Esophagus muscularis mucosa (tissue), 4 donors: Measurements from ENCODE around the gene IL20RA. TPM values are rescaled to one million over a fixed set of nuclear protein-coding genes. Genes with fewer than 3 reads are reported as not detected.

Experiments
- DNase-seq: peaks from one replicate; pipeline ENCODE4 v3.0.0-alpha.2; 2017; ENCODE audit errors: extremely low spot score
- H3K27ac ChIP-seq, 4 donors: fragments of 200-600 bp; sonication (generic); replicated peaks in 1 of 4; 1 replicate in 3 of 4; 2 replicates in 1 of 4; pipeline ENCODE4 v1.5.1; 2016 to 2019; ENCODE audit warnings: mild to moderate bottlenecking in 1 of 4
- H3K27me3 ChIP-seq, 4 donors: fragments of 200-600 bp; sonication (generic); one replicate each; pipeline versions ENCODE4 v1.5.1 to v1.6.0; 2016 to 2019
- H3K36me3 ChIP-seq, 4 donors: fragments of 200-600 bp; sonication (generic); one replicate each; pipeline ENCODE4 v1.5.1; 2016 to 2019
- H3K4me1 ChIP-seq, 4 donors: fragments of 200-600 bp; sonication (generic); one replicate each; pipeline ENCODE4 v1.5.1; 2016 to 2019
- H3K4me3 ChIP-seq, 4 donors: fragments of 200-600 bp; sonication (generic); 1 replicate in 2 of 4; 2 replicates in 2 of 4; pipeline ENCODE4 v1.5.1; 2016 to 2019; ENCODE audit warnings: mild to moderate bottlenecking in 4 of 4, moderate library complexity in 1 of 4
- H3K9me3 ChIP-seq, 4 donors: fragments of 200-600 bp; sonication (generic); 1 replicate in 3 of 4; 2 replicates in 1 of 4; pipeline ENCODE4 v1.5.1; 2016 to 2019
- EP300 ChIP-seq: sonication (generic); formaldehyde crosslinking; IDR thresholded peaks from one replicate; pipeline ENCODE4 v1.6.1; 2017; ENCODE audit warnings: antibody characterized with exemption
- POLR2A ChIP-seq: fragments of 450-650 bp; IDR thresholded peaks from one replicate; pipeline ENCODE4 v1.6.1; 2017; ENCODE audit warnings: antibody characterized with exemption, moderate library complexity, mild to moderate bottlenecking, low read depth
- POLR2AphosphoS5 ChIP-seq, 2 donors: sonication (generic); formaldehyde crosslinking; IDR thresholded peaks; one replicate each; pipeline ENCODE4 v1.6.1; 2017; ENCODE audit warnings: antibody characterized with exemption in 2 of 2
- WGBS: methylation state at CpG from one replicate; pipeline ENCODE4 v1.1.5; 2018; 5-methylcytosine and 5-hydroxymethylcytosine counted together
- intact Hi-C: fragments of 100-400 bp; cut with DNase I; formaldehyde crosslinking; loops from one replicate; pipeline ENCODE4 v1.15.1; 2023
- total RNA-seq, 4 donors: library from RNA; depleted of rRNA; stranded (reverse); fragments of >200 nt; gene quantifications; one replicate each; pipeline versions ENCODE4 v1.1.0 to v1.2.1, GENCODE V29; 2016
- TF ChIP-seq, protein P1 (sequence below), 3 experiments: fragments of 200-600 bp in 2 of 3; fragments of 450-650 bp in 1 of 3; sonication (generic) in 2 of 3; IDR thresholded peaks; one replicate each; pipeline ENCODE4 v1.5.1; 2017 to 2019; ENCODE audit warnings: antibody characterized with exemption in 3 of 3, mild to moderate bottlenecking in 2 of 3, moderate library complexity in 1 of 3

IL20RA gene
- total RNA-seq, 4 donors from 2014 or later = 1.6 to 5.0 (median 2.2) TPM

DNA sequence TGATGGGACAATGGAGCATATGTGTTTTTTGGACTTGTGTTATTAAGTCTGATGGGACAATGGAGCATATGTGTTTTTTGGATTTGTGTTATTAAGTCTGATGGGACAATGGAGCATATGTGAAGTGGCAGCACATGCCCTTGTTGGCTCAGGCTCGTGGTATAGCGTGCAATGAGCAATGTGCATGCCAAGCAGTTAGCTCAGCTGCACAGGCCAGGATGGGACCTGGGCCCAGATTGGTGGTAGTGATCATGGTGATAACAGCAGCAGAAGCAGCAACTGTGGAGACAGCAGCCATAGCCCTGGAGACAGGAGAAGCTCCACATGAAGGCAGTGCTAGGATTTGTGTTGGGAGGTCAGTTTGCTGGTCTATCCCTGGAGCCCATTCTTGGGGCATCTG, 61.1 kb downstream of the IL20RA start:
- peak; percentile 39 for DNase-seq
- H3K4me3 ChIP-seq = no peak overlapping the region
- H3K36me3 ChIP-seq = no peaks in the 10 kb centered on the region
- no peaks in the 10 kb centered on the region for H3K4me1 ChIP-seq
- H3K9me3 ChIP-seq = no peaks in the 10 kb centered on the region
- H3K27ac ChIP-seq = no peak overlapping the region
- peaks cover 0 to 17% (median 0%) of the 10 kb centered on the region in 4 donors for H3K27me3 ChIP-seq
- TF ChIP-seq EP300 = no peak
- TF ChIP-seq POLR2AphosphoS5 (IDR thresholded peaks at IDR 0.05) = no peak
- intact Hi-C loops = no loop called here
- WGBS = 77% methylated on average over 2 of the region's 2 CpGs

DNA sequence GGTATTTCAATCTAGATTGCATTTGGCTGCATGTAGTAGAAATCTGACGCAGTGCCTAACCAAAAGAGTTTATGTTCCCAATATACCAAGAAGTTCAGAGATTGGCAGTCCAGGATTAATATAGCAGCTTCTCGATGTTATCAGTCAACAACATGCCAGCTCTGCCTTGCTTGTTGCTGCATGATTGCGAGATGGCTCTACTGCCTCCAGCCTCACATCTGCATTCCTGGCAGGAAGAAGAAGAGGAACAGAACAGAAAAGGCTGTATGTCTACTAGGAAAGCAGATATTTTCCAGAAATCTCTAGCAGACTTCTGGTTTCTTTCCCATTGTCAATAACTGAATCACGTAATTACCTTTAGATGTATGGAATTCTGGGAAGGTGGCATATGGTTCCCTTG, 61.8 kb downstream of the IL20RA start:
- Histone ChIP-seq H3K9me3 (no peaks in the 10 kb centered on the region), H3K36me3 (no peaks in the 10 kb centered on the region), H3K4me3 (no peak overlapping the region), H3K27me3 (peaks cover 0 to 9% (median 0%) of the 10 kb centered on the region in 4 donors), H3K27ac (no peak overlapping the region), H3K4me1 (no peaks in the 10 kb centered on the region)
- intact Hi-C loops = no loop called here
- WGBS = 80% methylated on average over 4 of the region's 4 CpGs
- DNase-seq = no peak
- TF ChIP-seq EP300 = no peak
- TF ChIP-seq, protein P1, sequence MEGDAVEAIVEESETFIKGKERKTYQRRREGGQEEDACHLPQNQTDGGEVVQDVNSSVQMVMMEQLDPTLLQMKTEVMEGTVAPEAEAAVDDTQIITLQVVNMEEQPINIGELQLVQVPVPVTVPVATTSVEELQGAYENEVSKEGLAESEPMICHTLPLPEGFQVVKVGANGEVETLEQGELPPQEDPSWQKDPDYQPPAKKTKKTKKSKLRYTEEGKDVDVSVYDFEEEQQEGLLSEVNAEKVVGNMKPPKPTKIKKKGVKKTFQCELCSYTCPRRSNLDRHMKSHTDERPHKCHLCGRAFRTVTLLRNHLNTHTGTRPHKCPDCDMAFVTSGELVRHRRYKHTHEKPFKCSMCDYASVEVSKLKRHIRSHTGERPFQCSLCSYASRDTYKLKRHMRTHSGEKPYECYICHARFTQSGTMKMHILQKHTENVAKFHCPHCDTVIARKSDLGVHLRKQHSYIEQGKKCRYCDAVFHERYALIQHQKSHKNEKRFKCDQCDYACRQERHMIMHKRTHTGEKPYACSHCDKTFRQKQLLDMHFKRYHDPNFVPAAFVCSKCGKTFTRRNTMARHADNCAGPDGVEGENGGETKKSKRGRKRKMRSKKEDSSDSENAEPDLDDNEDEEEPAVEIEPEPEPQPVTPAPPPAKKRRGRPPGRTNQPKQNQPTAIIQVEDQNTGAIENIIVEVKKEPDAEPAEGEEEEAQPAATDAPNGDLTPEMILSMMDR (IDR thresholded peaks at IDR 0.05) = no peak
- TF ChIP-seq POLR2A = no peak
- TF ChIP-seq POLR2AphosphoS5 (IDR thresholded peaks at IDR 0.05) = no peak

DNA sequence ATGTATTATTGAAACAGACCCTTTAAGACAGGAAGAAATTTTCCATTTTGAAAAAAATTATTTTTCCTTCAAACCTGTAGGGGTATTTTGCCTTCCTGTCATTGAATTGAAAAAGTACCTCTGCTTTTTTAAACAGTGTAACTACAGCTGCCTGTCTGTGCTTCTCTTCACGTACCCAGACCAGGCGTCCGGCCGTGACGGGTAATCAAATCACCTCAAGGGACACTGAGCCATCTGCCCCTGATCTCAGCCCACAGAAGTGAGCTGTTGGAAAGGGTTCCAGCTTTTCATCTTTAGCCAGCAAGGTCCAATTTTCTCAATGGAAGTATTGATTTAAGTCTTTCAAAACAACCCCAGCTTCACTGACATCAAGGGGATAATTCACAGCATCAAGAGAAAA, 64.7 kb downstream of the IL20RA start:
- no peaks in the 10 kb centered on the region for H3K4me1 ChIP-seq
- no peaks in the 10 kb centered on the region for H3K36me3 ChIP-seq
- intact Hi-C loops = no loop called here
- WGBS = 60% methylated on average over 5 of the region's 5 CpGs
- H3K27ac ChIP-seq = no peak overlapping the region
- DNase-seq = peak; percentile 29
- no peak overlapping the region for H3K4me3 ChIP-seq
- H3K9me3 ChIP-seq = no peaks in the 10 kb centered on the region
- TF ChIP-seq POLR2A (no peak), EP300 (no peak), POLR2AphosphoS5 (IDR thresholded peaks at IDR 0.05) (no peak)
- TF ChIP-seq, protein P1 (IDR thresholded peaks at IDR 0.05) = no peak
- peaks cover 0 to 6% (median 0%) of the 10 kb centered on the region in 4 donors for H3K27me3 ChIP-seq

DNA sequence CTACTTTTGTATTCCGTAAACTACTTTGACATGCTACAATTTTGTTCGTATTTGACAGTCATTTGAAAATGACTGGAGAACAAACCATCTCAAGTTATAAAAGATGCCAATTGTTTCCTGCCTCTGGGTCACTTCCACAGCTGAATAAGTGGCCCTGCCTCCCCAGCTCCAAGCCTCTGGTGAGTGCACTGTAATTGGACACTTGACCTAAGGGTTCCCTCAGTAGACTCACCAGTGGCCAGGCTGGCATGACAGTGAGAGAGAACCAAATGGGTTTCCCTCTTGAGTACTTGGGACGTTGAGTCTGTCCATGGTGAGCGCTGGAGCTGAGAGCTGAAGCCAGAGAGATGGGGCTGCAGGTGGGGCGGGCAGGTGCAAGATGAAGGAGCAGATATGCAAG, 65.6 kb downstream of the IL20RA start:
- Histone ChIP-seq H3K4me1 (no peaks in the 10 kb centered on the region), H3K9me3 (no peaks in the 10 kb centered on the region), H3K27ac (no peak overlapping the region), H3K36me3 (no peaks in the 10 kb centered on the region), H3K4me3 (no peak overlapping the region), H3K27me3 (peaks cover 0 to 6% (median 0%) of the 10 kb centered on the region in 4 donors)
- 75% methylated on average over 3 of the region's 5 CpGs for WGBS
- peak; percentile 85 for DNase-seq
- intact Hi-C loops = no loop called here
- TF ChIP-seq EP300 (no peak), POLR2AphosphoS5 (IDR thresholded peaks at IDR 0.05) (no peak), POLR2A (no peak)
- TF ChIP-seq, protein P1 (IDR thresholded peaks at IDR 0.05) = no peak

DNA sequence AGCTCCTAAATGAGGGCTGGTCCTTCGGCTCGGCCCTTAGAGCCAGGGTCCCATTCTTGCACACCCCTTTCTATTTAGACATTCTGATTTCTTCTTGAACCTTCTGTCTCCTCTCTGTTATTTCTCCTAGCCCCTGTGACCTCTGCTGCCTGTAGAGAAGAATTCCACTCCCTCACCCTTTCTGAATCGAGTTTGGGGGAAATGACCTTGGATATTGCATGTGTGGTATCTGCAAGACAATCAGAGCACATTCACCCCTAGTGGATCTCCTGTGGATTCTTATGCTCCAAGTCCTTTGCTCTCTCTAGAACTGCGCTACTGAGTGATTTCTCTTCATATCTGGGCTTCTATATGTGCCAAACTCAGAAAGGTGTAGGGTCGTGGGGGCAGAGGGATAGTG, 67.7 kb downstream of the IL20RA start:
- intact Hi-C loops = no loop called here
- Histone ChIP-seq H3K27me3 (peaks cover 0 to 6% (median 0%) of the 10 kb centered on the region in 4 donors), H3K4me3 (no peak overlapping the region), H3K9me3 (no peaks in the 10 kb centered on the region), H3K36me3 (no peaks in the 10 kb centered on the region), H3K4me1 (no peaks in the 10 kb centered on the region), H3K27ac (no peak overlapping the region)
- peak; percentile 19 for DNase-seq
- 81% methylated on average over 5 of the region's 5 CpGs for WGBS
- TF ChIP-seq POLR2A (no peak), POLR2AphosphoS5 (IDR thresholded peaks at IDR 0.05) (no peak), EP300 (no peak)
- TF ChIP-seq, protein P1 (IDR thresholded peaks at IDR 0.05) = no peak
